Measurements from ENCODE around the gene ZC3H14.

- no peak for TF ChIP-seq EZH2 (IDR thresholded peaks at IDR 0.05; ENCODE audit: borderline replicate concordance, low read depth, low read length, severe bottlenecking)
- TF ChIP-seq, protein P1, sequence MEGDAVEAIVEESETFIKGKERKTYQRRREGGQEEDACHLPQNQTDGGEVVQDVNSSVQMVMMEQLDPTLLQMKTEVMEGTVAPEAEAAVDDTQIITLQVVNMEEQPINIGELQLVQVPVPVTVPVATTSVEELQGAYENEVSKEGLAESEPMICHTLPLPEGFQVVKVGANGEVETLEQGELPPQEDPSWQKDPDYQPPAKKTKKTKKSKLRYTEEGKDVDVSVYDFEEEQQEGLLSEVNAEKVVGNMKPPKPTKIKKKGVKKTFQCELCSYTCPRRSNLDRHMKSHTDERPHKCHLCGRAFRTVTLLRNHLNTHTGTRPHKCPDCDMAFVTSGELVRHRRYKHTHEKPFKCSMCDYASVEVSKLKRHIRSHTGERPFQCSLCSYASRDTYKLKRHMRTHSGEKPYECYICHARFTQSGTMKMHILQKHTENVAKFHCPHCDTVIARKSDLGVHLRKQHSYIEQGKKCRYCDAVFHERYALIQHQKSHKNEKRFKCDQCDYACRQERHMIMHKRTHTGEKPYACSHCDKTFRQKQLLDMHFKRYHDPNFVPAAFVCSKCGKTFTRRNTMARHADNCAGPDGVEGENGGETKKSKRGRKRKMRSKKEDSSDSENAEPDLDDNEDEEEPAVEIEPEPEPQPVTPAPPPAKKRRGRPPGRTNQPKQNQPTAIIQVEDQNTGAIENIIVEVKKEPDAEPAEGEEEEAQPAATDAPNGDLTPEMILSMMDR (IDR thresholded peaks at IDR 0.05; ENCODE audit: borderline replicate concordance, extremely low read depth, low read length, poor library complexity, severe bottlenecking) = no peak
Observed at GRCh38 chr14:88535813-88536212, 27.0 kb upstream of the ZC3H14 start.

Measured in DND-41 (cell line).